Measurements from ENCODE around the gene PSMC3IP. TPM values are rescaled to one million over a fixed set of nuclear protein-coding genes. Genes with fewer than 3 reads are reported as not detected.
"Not testable (repeated sequence)": the region's sequence is repeated elsewhere in the genome, so short reads cannot be mapped to it uniquely, and the experiment has no call there.

PSMC3IP gene
- total RNA-seq, 1 experiment from 2014 or later, result 25.2 TPM

DNA sequence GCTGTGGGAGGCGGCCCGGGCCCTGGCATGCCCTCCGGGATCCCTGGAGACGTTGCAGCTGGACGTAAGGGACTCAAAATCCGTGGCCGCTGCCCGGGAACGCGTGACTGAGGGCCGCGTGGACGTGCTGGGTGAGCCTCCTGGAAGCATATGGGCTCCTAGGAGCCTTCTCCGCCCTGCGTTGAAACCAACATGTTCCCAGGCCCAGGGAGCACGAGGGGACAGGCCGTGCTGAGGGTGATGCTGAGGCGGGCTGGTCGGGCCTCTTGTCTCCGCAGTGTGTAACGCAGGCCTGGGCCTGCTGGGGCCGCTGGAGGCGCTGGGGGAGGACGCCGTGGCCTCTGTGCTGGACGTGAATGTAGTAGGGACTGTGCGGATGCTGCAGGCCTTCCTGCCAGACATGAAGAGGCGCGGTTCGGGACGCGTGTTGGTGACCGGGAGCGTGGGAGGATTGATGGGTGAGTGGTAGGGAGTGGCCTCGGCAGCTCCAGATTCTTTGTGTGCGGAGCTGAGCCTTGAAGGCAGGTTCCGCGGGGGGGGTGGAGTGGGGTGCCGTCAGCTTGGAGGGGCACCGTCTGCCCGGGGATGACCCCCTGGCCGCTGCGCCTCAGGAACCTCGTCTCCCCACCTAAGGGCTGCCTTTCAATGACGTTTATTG lies 24.2 kb downstream of the PSMC3IP start:
- intact Hi-C loops (cut with micrococcal nuclease; ENCODE audit: unreplicated experiment), result no loop called here
- Histone ChIP-seq H3K9me3 (no peaks in the 10 kb centered on the region), H3K27me3 (replicated peaks; ENCODE audit: control insufficient read depth, insufficient read depth, low read length) (no peaks in the 10 kb centered on the region), H3K36me3 (ENCODE audit: control insufficient read depth, insufficient read depth, low read length) (no peaks in the 10 kb centered on the region), H3K4me3 (ENCODE audit: low read depth, low read length) (peak overlapping the region; percentile 88), H3K4me1 (peaks cover 8% of the 10 kb centered on the region; the same call in 1 of the 2 replicates)
- ChIA-PET CTCF (interaction anchor here (1.9 kb wide), 1 partner anchor 26 kb away, joined by 6 read pairs; no protein-coding TSS in a partner anchor), POLR2A (no interaction called here)
- Mint-ChIP-seq H3K9me3 (ENCODE audit: unreplicated experiment) (no peaks in the 10 kb centered on the region), H3K27me3 (ENCODE audit: insufficient read depth, unreplicated experiment) (no peaks in the 10 kb centered on the region), H3K4me1 (ENCODE audit: low read depth, unreplicated experiment) (peaks cover 6% of the 10 kb centered on the region), H3K36me3 (ENCODE audit: insufficient read depth, unreplicated experiment) (peaks cover 24% of the 10 kb centered on the region), H3K27ac (ENCODE audit: unreplicated experiment) (peak overlapping the region; percentile 94), H3K4me3 (ENCODE audit: unreplicated experiment) (peak overlapping the region; percentile 97)
- TF ChIP-seq CTCF (IDR thresholded peaks at IDR 0.05; ENCODE audit: insufficient read depth in 1 of 2, low read depth in 1 of 2, low read length in 1 of 2, severe bottlenecking in 1 of 2, unreplicated experiment in 1 of 2), result no peak
- DNase-seq, result no peak
- no TSS peak for BruUV-seq (replicated peaks)

- intact Hi-C loops (cut with micrococcal nuclease; ENCODE audit: unreplicated experiment); H3K36me3 ChIP-seq (ENCODE audit: control insufficient read depth, insufficient read depth, low read length); H3K4me1 Mint-ChIP-seq (ENCODE audit: low read depth, unreplicated experiment); DNase-seq; H3K9me3 ChIP-seq; H3K4me1 ChIP-seq; H3K9me3 Mint-ChIP-seq (ENCODE audit: unreplicated experiment); H3K27me3 ChIP-seq (replicated peaks; ENCODE audit: control insufficient read depth, insufficient read depth, low read length); BruUV-seq (replicated peaks); H3K27me3 Mint-ChIP-seq (ENCODE audit: insufficient read depth, unreplicated experiment); CTCF ChIA-PET: not testable (repeated sequence)
- H3K27ac Mint-ChIP-seq (ENCODE audit: unreplicated experiment), result peak within 1 kb of the TSS; percentile 94
- H3K4me3 Mint-ChIP-seq (ENCODE audit: unreplicated experiment), result peak within 1 kb of the TSS; percentile 97
- peak within 1 kb of the TSS; percentile 88 for H3K4me3 ChIP-seq (ENCODE audit: low read depth, low read length)
- H3K36me3 Mint-ChIP-seq (ENCODE audit: insufficient read depth, unreplicated experiment), result peaks cover 30% of the 10 kb centered on the region
- POLR2A ChIA-PET, result interaction anchor here (1.1 kb wide), 1 partner anchor 17 kb away, joined by 3 read pairs; the partner anchor contains the start of gene NAGLU
Measured at GRCh38 chr17:42552736-42553135, 24.8 kb downstream of the PSMC3IP start, which contains the start of gene HSD17B1. Gene HSD17B1, plus strand, starts transcription at chr17:42552923. Its CDS starts 11 bp downstream, at chr17:42552934.

- no peak for TF ChIP-seq CTCF (IDR thresholded peaks at IDR 0.05; ENCODE audit: insufficient read depth in 1 of 2, low read depth in 1 of 2, low read length in 1 of 2, severe bottlenecking in 1 of 2, unreplicated experiment in 1 of 2)
- Mint-ChIP-seq H3K27me3 (ENCODE audit: insufficient read depth, unreplicated experiment) (no peaks in the 10 kb centered on the region), H3K27ac (ENCODE audit: unreplicated experiment) (no peak overlapping the region), H3K4me1 (ENCODE audit: low read depth, unreplicated experiment) (peaks cover 6% of the 10 kb centered on the region), H3K4me3 (ENCODE audit: unreplicated experiment) (no peak overlapping the region), H3K9me3 (ENCODE audit: unreplicated experiment) (no peaks in the 10 kb centered on the region), H3K36me3 (ENCODE audit: insufficient read depth, unreplicated experiment) (peaks cover 54% of the 10 kb centered on the region)
- Histone ChIP-seq H3K9me3 (no peaks in the 10 kb centered on the region), H3K36me3 (ENCODE audit: control insufficient read depth, insufficient read depth, low read length) (no peaks in the 10 kb centered on the region), H3K27me3 (replicated peaks; ENCODE audit: control insufficient read depth, insufficient read depth, low read length) (no peaks in the 10 kb centered on the region), H3K4me3 (ENCODE audit: low read depth, low read length) (no peak overlapping the region), H3K4me1 (peaks cover 8% of the 10 kb centered on the region; the same call in 1 of the 2 replicates)
- no TSS peak for BruUV-seq (replicated peaks)
- intact Hi-C loops (cut with micrococcal nuclease; ENCODE audit: unreplicated experiment), result no loop called here
- ChIA-PET POLR2A (no interaction called here), CTCF (interaction anchor here (0.6 kb wide), 1 partner anchor 180 kb away, joined by 5 read pairs; no protein-coding TSS in a partner anchor)
- no peak for DNase-seq
Measured at GRCh38 chr17:42548993-42549755, 28.4 kb downstream of the PSMC3IP start.
